Measurements from ENCODE around the gene DNAJC15. TPM values are rescaled to one million over a fixed set of nuclear protein-coding genes. Genes with fewer than 3 reads are reported as not detected.

DNAJC15 gene
- total and polyA plus RNA-seq, 11 donors: 12.8 to 39.2 (median 25.9) TPM

DNA sequence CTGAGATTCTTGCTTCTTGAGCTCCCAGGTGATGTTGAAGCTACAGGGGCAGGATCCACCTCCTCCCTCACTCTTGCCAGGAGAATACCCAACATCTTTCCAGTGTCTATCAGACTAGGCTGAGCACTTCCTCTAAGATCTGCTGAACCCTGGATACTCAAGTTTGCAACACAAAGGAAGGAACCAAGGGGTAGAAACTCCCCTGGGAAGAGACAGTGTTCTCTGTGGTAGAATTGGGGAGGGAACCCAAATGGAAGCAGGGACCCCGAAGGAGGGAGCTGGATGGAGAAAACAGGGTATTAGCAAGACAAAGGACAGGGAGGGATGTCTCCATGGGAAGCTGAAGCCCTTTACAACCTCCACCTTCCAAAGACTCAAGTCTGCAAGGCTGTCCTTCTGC is 117.6 kb downstream of the DNAJC15 start:
- no peak for DNase-seq
- TF ChIP-seq, protein P1, sequence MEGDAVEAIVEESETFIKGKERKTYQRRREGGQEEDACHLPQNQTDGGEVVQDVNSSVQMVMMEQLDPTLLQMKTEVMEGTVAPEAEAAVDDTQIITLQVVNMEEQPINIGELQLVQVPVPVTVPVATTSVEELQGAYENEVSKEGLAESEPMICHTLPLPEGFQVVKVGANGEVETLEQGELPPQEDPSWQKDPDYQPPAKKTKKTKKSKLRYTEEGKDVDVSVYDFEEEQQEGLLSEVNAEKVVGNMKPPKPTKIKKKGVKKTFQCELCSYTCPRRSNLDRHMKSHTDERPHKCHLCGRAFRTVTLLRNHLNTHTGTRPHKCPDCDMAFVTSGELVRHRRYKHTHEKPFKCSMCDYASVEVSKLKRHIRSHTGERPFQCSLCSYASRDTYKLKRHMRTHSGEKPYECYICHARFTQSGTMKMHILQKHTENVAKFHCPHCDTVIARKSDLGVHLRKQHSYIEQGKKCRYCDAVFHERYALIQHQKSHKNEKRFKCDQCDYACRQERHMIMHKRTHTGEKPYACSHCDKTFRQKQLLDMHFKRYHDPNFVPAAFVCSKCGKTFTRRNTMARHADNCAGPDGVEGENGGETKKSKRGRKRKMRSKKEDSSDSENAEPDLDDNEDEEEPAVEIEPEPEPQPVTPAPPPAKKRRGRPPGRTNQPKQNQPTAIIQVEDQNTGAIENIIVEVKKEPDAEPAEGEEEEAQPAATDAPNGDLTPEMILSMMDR (IDR thresholded peaks at IDR 0.05): no peak
- TF ChIP-seq POLR2A (IDR thresholded peaks at IDR 0.05): no peak
- H3K4me1 ChIP-seq: no peaks in the 10 kb centered on the region
- no peak for ATAC-seq
- H3K9me3 ChIP-seq: no peaks in the 10 kb centered on the region
- H3K36me3 ChIP-seq: no peaks in the 10 kb centered on the region
- no peak overlapping the region for H3K4me3 ChIP-seq
- no peak overlapping the region for H3K27ac ChIP-seq
- H3K27me3 ChIP-seq: peaks cover 0 to 19% (median 0%) of the 10 kb centered on the region in 9 donors
- 33 to 58% (median 51%) methylated on average over 1 of the region's 1 CpG for WGBS, 4 donors
- intact Hi-C loops (cut with DNase I): no loop called here

DNA sequence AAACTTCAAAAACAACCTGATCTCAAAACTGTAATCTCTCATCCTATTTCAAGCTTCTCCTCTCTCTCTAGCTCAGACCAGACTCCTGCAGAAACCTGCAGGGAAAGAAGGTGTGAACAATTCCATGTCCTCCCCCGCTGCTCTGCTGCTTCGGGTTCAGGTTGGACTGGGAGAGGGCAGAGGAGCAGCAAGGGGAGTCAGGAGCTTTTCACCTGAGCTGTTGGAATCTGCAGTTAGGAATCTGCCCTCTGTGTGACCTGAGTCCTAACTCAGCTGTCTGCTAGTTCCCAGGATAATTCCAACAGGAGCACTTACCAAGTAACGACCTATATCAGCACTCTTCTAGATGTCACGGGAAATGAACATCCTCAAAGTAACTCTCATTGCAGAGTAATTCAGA is 118.3 kb downstream of the DNAJC15 start:
- ATAC-seq (no peak), DNase-seq (no peak)
- Histone ChIP-seq H3K27me3 (peaks cover 0 to 22% (median 0%) of the 10 kb centered on the region in 9 donors), H3K4me3 (no peak overlapping the region), H3K9me3 (no peaks in the 10 kb centered on the region), H3K4me1 (no peaks in the 10 kb centered on the region), H3K27ac (no peak overlapping the region), H3K36me3 (no peaks in the 10 kb centered on the region)
- TF ChIP-seq, protein P1 (IDR thresholded peaks at IDR 0.05): no peak
- 80 to 86% (median 85%) methylated on average over 4 of the region's 4 CpGs for WGBS, 4 donors
- intact Hi-C loops (cut with DNase I): no loop called here

DNA sequence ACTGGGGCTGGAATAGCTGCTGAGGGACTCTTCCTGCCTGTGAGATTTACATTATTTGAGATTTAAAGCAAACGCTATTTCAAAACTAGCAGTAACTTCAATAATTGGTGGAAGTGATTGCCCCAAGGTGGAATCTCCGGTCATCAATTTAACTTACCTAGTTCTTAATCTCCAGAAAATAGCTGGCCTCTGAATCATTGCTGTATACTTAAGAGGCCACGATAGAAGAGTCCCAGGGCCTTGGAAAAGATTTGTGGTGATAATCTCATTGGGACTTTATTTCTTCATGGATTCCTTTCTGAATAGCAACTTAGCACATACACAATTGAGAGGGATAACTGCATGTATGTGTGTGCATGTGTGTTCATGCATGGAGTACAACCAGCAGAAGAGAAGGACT is 120.2 kb downstream of the DNAJC15 start:
- no peak for ATAC-seq
- H3K9me3 ChIP-seq: no peaks in the 10 kb centered on the region
- no peaks in the 10 kb centered on the region for H3K4me1 ChIP-seq
- no peak overlapping the region for H3K27ac ChIP-seq
- TF ChIP-seq, protein P1 (IDR thresholded peaks at IDR 0.05): no peak
- intact Hi-C loops (cut with DNase I): no loop called here
- WGBS, 4 donors: 61 to 67% (median 62%) methylated on average over 3 of the region's 3 CpGs
- no peak overlapping the region for H3K4me3 ChIP-seq
- no peaks in the 10 kb centered on the region for H3K36me3 ChIP-seq
- peaks cover 0 to 33% (median 0%) of the 10 kb centered on the region in 9 donors for H3K27me3 ChIP-seq
- DNase-seq: no peak

DNA sequence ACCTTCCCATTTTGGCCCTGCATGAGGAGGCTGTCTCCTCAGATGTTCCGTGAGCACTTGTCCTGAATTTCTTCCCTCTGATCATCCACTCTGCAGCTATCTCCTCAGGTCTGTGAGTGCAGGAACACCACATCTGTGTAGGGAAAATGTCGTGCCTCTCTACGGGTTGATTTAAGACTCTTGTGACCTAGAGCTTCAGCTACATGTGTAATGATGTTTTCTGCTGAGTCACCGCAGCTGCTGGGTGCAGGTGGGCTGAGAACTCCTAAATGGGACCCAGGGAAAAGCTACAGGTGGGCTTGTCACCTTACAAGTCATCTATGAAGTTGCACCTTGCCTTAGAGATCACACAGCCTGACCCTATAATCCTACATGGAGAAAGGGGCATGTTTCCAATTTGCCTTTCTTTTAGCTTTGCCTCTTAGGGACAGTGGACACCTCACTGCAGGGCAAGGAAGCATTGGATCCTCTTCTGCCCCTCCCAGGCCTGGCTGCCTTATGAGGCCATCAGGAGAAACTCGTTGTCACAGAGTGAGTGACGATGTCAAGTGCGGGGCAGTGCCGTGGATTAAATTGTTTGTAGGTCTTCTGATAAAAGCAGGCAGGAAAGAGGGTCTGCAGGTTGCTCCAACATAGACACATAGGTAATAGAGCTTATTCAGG is 122.3 kb downstream of the DNAJC15 start:
- no peak for DNase-seq
- no peaks in the 10 kb centered on the region for H3K36me3 ChIP-seq
- ATAC-seq: no peak
- H3K27me3 ChIP-seq: peaks cover 0 to 39% (median 0%) of the 10 kb centered on the region in 9 donors
- WGBS, 4 donors: 69 to 76% (median 70%) methylated on average over 8 of the region's 8 CpGs
- no peaks in the 10 kb centered on the region for H3K9me3 ChIP-seq
- no peak overlapping the region for H3K4me3 ChIP-seq
- intact Hi-C loops (cut with DNase I): no loop called here
- no peaks in the 10 kb centered on the region for H3K4me1 ChIP-seq
- TF ChIP-seq, protein P1 (IDR thresholded peaks at IDR 0.05): no peak
- no peak for TF ChIP-seq POLR2A (IDR thresholded peaks at IDR 0.05)
- no peak overlapping the region for H3K27ac ChIP-seq

All from heart left ventricle (tissue), 16 donors.